ENCODE measurements around the gene KANSL1. TPM values are rescaled to one million over a fixed set of nuclear protein-coding genes. Genes with fewer than 3 reads are reported as not detected.

KANSL1 gene
- total and polyA plus RNA-seq, 2 donors from 2014 or later: 13.7 to 97.3 TPM

DNA sequence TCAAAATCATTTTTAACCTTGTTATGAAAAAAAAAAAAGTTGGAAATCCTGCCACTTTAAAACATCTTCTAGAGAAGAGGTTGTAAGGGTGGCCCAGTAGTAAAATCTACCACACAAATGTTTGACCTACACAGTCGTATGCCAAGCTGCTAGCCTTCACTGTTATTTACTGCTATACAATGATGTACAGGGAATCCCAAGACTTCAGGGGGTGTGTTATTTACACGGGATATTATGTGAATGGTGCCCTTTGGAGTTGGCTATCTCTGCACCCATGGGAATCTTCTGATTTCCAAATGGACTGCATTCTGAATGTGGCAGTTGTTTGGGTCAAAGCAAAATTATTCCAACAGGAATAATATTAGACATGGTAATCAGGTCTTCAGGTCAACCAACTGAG, 148.2 kb downstream of the KANSL1 start:
- no peak overlapping the region for H3K27ac ChIP-seq (ENCODE audit: low read depth in 2 of 2, low read length in 2 of 2)
- intact Hi-C loops (cut with DNase I): no loop called here
- no peak for TF ChIP-seq CTCF (IDR thresholded peaks at IDR 0.05; ENCODE audit: borderline replicate concordance, extremely low read depth, insufficient read depth)
- H3K4me1 ChIP-seq (ENCODE audit: control insufficient read depth in 2 of 3, insufficient read depth in 2 of 3, low read depth in 1 of 3, low read length in 3 of 3): peaks cover 0 to 4% (median 3%) of the 10 kb centered on the region in 3 donors
- no peak overlapping the region for H3K4me3 ChIP-seq (ENCODE audit: low read length in 3 of 3)
- H3K9me3 ChIP-seq (ENCODE audit: control insufficient read depth in 2 of 3, insufficient read depth in 1 of 3, low read length in 3 of 3): no peaks in the 10 kb centered on the region
- FAIRE-seq: no peak
- H3K9ac ChIP-seq (ENCODE audit: low read length in 3 of 3): no peak overlapping the region
- no peak for DNase-seq
- no peaks in the 10 kb centered on the region for H3K27me3 ChIP-seq (ENCODE audit: control insufficient read depth, insufficient read depth, low read length)
- peaks cover 9 to 31% (median 12%) of the 10 kb centered on the region in 3 donors for H3K36me3 ChIP-seq (ENCODE audit: control insufficient read depth in 2 of 3, insufficient read depth in 3 of 3, low read length in 3 of 3)

- FAIRE-seq (peak; percentile 88), DNase-seq (peak in 4 of 5 donors; percentile 65 to 93 (median 84))
- H3K4me3 ChIP-seq (ENCODE audit: low read length in 3 of 3): no peak overlapping the region
- H3K27me3 ChIP-seq (ENCODE audit: control insufficient read depth, insufficient read depth, low read length): no peaks in the 10 kb centered on the region
- peaks cover 9 to 31% (median 9%) of the 10 kb centered on the region in 3 donors for H3K36me3 ChIP-seq (ENCODE audit: control insufficient read depth in 2 of 3, insufficient read depth in 3 of 3, low read length in 3 of 3)
- intact Hi-C loops (cut with DNase I): no loop called here
- H3K9me3 ChIP-seq (ENCODE audit: control insufficient read depth in 2 of 3, insufficient read depth in 1 of 3, low read length in 3 of 3): no peaks in the 10 kb centered on the region
- peaks cover 0 to 4% (median 3%) of the 10 kb centered on the region in 3 donors for H3K4me1 ChIP-seq (ENCODE audit: control insufficient read depth in 2 of 3, insufficient read depth in 2 of 3, low read depth in 1 of 3, low read length in 3 of 3)
- peak overlapping the region; percentile 0 to 18 for H3K27ac ChIP-seq (ENCODE audit: low read depth in 2 of 2, low read length in 2 of 2)
- peak; percentile 80 for TF ChIP-seq CTCF (IDR thresholded peaks at IDR 0.05; ENCODE audit: borderline replicate concordance, extremely low read depth, insufficient read depth)
- peak overlapping the region in 2 of 3 donors; percentile 1 to 10 for H3K9ac ChIP-seq (ENCODE audit: low read length in 3 of 3)
Measured at GRCh38 chr17:46044286-46044928, 148.8 kb downstream of the KANSL1 start.

GRCh38 chr17:46043606-46044005, 149.6 kb downstream of the KANSL1 start:
- Histone ChIP-seq H3K36me3 (ENCODE audit: control insufficient read depth in 2 of 3, insufficient read depth in 3 of 3, low read length in 3 of 3) (peaks cover 9 to 32% (median 17%) of the 10 kb centered on the region in 3 donors), H3K4me1 (ENCODE audit: control insufficient read depth in 2 of 3, insufficient read depth in 2 of 3, low read depth in 1 of 3, low read length in 3 of 3) (peaks cover 0 to 4% (median 3%) of the 10 kb centered on the region in 3 donors), H3K4me3 (ENCODE audit: low read length in 3 of 3) (no peak overlapping the region), H3K9ac (ENCODE audit: low read length in 3 of 3) (peak overlapping the region in 1 of 3 donors; percentile 1), H3K9me3 (ENCODE audit: control insufficient read depth in 2 of 3, insufficient read depth in 1 of 3, low read length in 3 of 3) (no peaks in the 10 kb centered on the region), H3K27ac (ENCODE audit: low read depth in 2 of 2, low read length in 2 of 2) (peak overlapping the region in 1 of 2 donors; percentile 0), H3K27me3 (ENCODE audit: control insufficient read depth, insufficient read depth, low read length) (no peaks in the 10 kb centered on the region)
- no peak for FAIRE-seq
- TF ChIP-seq CTCF (IDR thresholded peaks at IDR 0.05; ENCODE audit: borderline replicate concordance, extremely low read depth, insufficient read depth): no peak
- DNase-seq: no peak
- intact Hi-C loops (cut with DNase I): no loop called here

All from kidney (tissue), 14 donors.